HEK293 (cell line): Measurements from ENCODE around the gene MRPS18B.

ENCODE experiments used
- GFI1B ChIP-seq: fragments of 450-650 bp; formaldehyde crosslinking; IDR thresholded peaks from 2 replicates; pipeline ENCODE4 v1.5.1; 2016; ENCODE audit warnings: missing biosample characterization, missing genetic modification characterization
- OVOL3 ChIP-seq: fragments of 450-650 bp; formaldehyde crosslinking; IDR thresholded peaks from 2 replicates; pipeline ENCODE4 v1.5.1; 2016; ENCODE audit warnings: missing biosample characterization, missing genetic modification characterization
- ZEB2 ChIP-seq: fragments of 450-650 bp; formaldehyde crosslinking; IDR thresholded peaks from 2 replicates; pipeline ENCODE4 v1.5.1; 2016; ENCODE audit warnings: missing biosample characterization, missing genetic modification characterization
- ZFHX2 ChIP-seq: fragments of 450-650 bp; formaldehyde crosslinking; conservative IDR thresholded peaks from 2 replicates; pipeline ENCODE4 v1.5.1; 2016; ENCODE audit warnings: missing biosample characterization, missing genetic modification characterization
- ZFP41 ChIP-seq: fragments of 450-650 bp; formaldehyde crosslinking; IDR thresholded peaks from 2 replicates; pipeline ENCODE4 v1.5.1; 2016; ENCODE audit warnings: missing biosample characterization, missing genetic modification characterization, borderline replicate concordance
- ZNF174 ChIP-seq: fragments of 450-650 bp; formaldehyde crosslinking; IDR thresholded peaks from 2 replicates; pipeline ENCODE4 v1.5.0; 2017; ENCODE audit warnings: missing biosample characterization, mild to moderate bottlenecking, missing genetic modification characterization
- ZNF175 ChIP-seq: fragments of 450-650 bp; formaldehyde crosslinking; IDR thresholded peaks from 2 replicates; pipeline ENCODE4 v1.5.1; 2016; ENCODE audit warnings: missing biosample characterization, missing genetic modification characterization
- ZNF202 ChIP-seq: fragments of 450-650 bp; formaldehyde crosslinking; IDR thresholded peaks from 2 replicates; pipeline ENCODE4 v1.5.1; 2016; ENCODE audit warnings: missing biosample characterization, missing genetic modification characterization, borderline replicate concordance
- ZNF211 ChIP-seq: fragments of 450-650 bp; formaldehyde crosslinking; IDR thresholded peaks from 2 replicates; pipeline ENCODE4 v1.5.1; 2016; ENCODE audit warnings: low read depth, missing biosample characterization, missing genetic modification characterization
- ZNF223 ChIP-seq: fragments of 450-650 bp; formaldehyde crosslinking; IDR thresholded peaks from 2 replicates; pipeline ENCODE4 v1.5.1; 2016; ENCODE audit warnings: missing biosample characterization, missing genetic modification characterization
- ZNF324 ChIP-seq: fragments of 450-650 bp; formaldehyde crosslinking; IDR thresholded peaks from 2 replicates; pipeline ENCODE4 v1.5.1; 2016; ENCODE audit warnings: missing biosample characterization, missing genetic modification characterization
- ZNF354C ChIP-seq: fragments of 450-650 bp; formaldehyde crosslinking; IDR thresholded peaks from 2 replicates; pipeline ENCODE4 v1.5.1; 2016; ENCODE audit warnings: missing biosample characterization, missing genetic modification characterization, low read depth, borderline replicate concordance
- ZNF366 ChIP-seq: fragments of 450-650 bp; formaldehyde crosslinking; conservative IDR thresholded peaks from 2 replicates; pipeline ENCODE4 v1.5.1; 2016; ENCODE audit warnings: missing biosample characterization, missing genetic modification characterization
- ZNF391 ChIP-seq: fragments of 450-650 bp; formaldehyde crosslinking; IDR thresholded peaks from 2 replicates; pipeline ENCODE4 v1.5.1; 2016; ENCODE audit warnings: low read depth, missing biosample characterization, missing genetic modification characterization, borderline replicate concordance
- ZNF530 ChIP-seq: fragments of 450-650 bp; formaldehyde crosslinking; IDR thresholded peaks from 2 replicates; pipeline ENCODE4 v1.5.1; 2016; ENCODE audit warnings: low read depth, missing biosample characterization, missing genetic modification characterization
- ZNF544 ChIP-seq: fragments of 450-650 bp; formaldehyde crosslinking; IDR thresholded peaks from 2 replicates; pipeline ENCODE4 v1.5.0; 2017; ENCODE audit warnings: missing biosample characterization, missing genetic modification characterization
- ZNF548 ChIP-seq: fragments of 450-650 bp; formaldehyde crosslinking; IDR thresholded peaks from 2 replicates; pipeline ENCODE4 v1.5.1; 2016; ENCODE audit warnings: missing biosample characterization, missing genetic modification characterization
- ZNF658 ChIP-seq: fragments of 450-650 bp; formaldehyde crosslinking; IDR thresholded peaks from 2 replicates; pipeline ENCODE4; 2016; ENCODE audit warnings: missing biosample characterization, missing genetic modification characterization
- ZNF692 ChIP-seq: fragments of 450-650 bp; formaldehyde crosslinking; IDR thresholded peaks from 2 replicates; pipeline ENCODE4 v1.5.1; 2016; ENCODE audit warnings: missing biosample characterization, missing genetic modification characterization
- ZSCAN16 ChIP-seq: fragments of 450-650 bp; formaldehyde crosslinking; IDR thresholded peaks from 2 replicates; pipeline ENCODE4 v1.5.1; 2016; ENCODE audit warnings: missing biosample characterization, missing genetic modification characterization
- ZSCAN5A ChIP-seq: fragments of 450-650 bp; formaldehyde crosslinking; IDR thresholded peaks from 2 replicates; pipeline ENCODE4 v1.5.1; 2016; ENCODE audit warnings: missing biosample characterization, missing genetic modification characterization
- TF ChIP-seq, protein P1 (sequence below): fragments of 450-650 bp; formaldehyde crosslinking; IDR thresholded peaks from 2 replicates; pipeline ENCODE4 v1.5.1; 2016; ENCODE audit warnings: missing biosample characterization, missing genetic modification characterization
- TF ChIP-seq, protein P2 (sequence below): fragments of 450-650 bp; formaldehyde crosslinking; IDR thresholded peaks from 2 replicates; pipeline ENCODE4 v1.5.1; 2017; ENCODE audit warnings: missing biosample characterization, mild to moderate bottlenecking, missing genetic modification characterization, moderate library complexity
- TF ChIP-seq, protein P3 (sequence below): fragments of 450-650 bp; formaldehyde crosslinking; IDR thresholded peaks from 2 replicates; pipeline ENCODE4 v1.5.1; 2017; ENCODE audit warnings: missing biosample characterization, missing genetic modification characterization
- TF ChIP-seq, protein P4 (sequence below): fragments of 450-650 bp; formaldehyde crosslinking; IDR thresholded peaks from 2 replicates; pipeline ENCODE4 v1.5.1; 2017; ENCODE audit warnings: missing biosample characterization, missing genetic modification characterization

The MRPS18B gene

DNA sequence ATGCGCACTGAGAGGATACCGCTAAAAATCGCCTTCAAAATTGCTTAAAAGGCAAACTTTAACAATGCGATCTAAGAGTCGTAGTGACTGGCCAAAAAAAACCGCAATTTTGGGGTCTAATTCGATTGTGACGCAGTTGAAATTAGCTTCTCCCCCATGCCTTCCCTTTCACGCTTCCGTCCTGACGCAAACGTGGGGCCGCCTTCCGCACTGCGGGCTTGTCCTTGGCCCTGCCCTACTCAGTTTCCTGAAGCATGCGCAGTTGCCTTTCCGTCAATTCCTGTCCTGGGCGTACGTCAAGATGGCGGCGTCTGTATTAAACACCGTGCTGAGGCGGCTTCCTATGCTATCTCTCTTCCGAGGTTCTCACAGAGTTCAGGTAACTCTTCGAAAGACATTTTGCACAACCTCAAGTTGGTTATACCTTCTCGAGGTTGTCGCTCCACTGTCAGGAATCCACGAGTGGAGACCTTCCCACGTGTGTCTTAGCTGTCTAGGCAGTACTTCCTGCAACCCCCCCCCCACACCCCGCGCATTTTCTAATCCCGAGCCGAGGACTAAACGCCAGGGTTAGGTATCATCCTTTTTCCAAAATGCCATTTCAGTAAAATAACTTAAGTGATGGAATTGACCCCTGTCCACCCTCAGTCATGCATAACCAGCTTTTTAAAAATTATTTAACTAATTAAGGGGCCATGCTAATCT, at the start of gene MRPS18B (continued):
- TF ChIP-seq, protein P1, sequence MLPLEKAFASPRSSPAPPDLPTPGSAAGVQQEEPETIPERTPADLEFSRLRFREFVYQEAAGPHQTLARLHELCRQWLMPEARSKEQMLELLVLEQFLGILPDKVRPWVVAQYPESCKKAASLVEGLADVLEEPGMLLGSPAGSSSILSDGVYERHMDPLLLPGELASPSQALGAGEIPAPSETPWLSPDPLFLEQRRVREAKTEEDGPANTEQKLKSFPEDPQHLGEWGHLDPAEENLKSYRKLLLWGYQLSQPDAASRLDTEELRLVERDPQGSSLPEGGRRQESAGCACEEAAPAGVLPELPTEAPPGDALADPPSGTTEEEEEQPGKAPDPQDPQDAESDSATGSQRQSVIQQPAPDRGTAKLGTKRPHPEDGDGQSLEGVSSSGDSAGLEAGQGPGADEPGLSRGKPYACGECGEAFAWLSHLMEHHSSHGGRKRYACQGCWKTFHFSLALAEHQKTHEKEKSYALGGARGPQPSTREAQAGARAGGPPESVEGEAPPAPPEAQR (tag by site-specific recombination) = no peak
- TF ChIP-seq ZNF175 (tag by site-specific recombination) = no peak
- no peak for TF ChIP-seq ZNF174 (tag by site-specific recombination)
- no peak for TF ChIP-seq ZNF530
- no peak for TF ChIP-seq GFI1B (tag by site-specific recombination)
- TF ChIP-seq ZNF354C (tag by site-specific recombination) = no peak
- TF ChIP-seq ZNF366 = peak; percentile 63
- no peak; the same call in none of the 2 replicates for TF ChIP-seq ZNF324 (tag by site-specific recombination)
- 0 out of 2 replicates have a peak, but pooled peaks have one; percentile 8 for TF ChIP-seq ZFHX2 (tag by site-specific recombination)
- TF ChIP-seq ZNF658 (tag by site-specific recombination) = no peak
- TF ChIP-seq ZSCAN5A (tag by site-specific recombination) = no peak
- TF ChIP-seq ZNF202 (tag by site-specific recombination) = no peak
- TF ChIP-seq ZSCAN16 = no peak
- TF ChIP-seq, protein P2, sequence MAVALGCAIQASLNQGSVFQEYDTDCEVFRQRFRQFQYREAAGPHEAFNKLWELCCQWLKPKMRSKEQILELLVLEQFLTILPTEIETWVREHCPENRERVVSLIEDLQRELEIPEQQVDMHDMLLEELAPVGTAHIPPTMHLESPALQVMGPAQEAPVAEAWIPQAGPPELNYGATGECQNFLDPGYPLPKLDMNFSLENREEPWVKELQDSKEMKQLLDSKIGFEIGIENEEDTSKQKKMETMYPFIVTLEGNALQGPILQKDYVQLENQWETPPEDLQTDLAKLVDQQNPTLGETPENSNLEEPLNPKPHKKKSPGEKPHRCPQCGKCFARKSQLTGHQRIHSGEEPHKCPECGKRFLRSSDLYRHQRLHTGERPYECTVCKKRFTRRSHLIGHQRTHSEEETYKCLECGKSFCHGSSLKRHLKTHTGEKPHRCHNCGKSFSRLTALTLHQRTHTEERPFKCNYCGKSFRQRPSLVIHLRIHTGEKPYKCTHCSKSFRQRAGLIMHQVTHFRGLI (tag by site-specific recombination) = no peak
- no peak for TF ChIP-seq ZNF544 (tag by site-specific recombination)
- no peak for TF ChIP-seq ZNF223 (tag by site-specific recombination)
- TF ChIP-seq, protein P3, sequence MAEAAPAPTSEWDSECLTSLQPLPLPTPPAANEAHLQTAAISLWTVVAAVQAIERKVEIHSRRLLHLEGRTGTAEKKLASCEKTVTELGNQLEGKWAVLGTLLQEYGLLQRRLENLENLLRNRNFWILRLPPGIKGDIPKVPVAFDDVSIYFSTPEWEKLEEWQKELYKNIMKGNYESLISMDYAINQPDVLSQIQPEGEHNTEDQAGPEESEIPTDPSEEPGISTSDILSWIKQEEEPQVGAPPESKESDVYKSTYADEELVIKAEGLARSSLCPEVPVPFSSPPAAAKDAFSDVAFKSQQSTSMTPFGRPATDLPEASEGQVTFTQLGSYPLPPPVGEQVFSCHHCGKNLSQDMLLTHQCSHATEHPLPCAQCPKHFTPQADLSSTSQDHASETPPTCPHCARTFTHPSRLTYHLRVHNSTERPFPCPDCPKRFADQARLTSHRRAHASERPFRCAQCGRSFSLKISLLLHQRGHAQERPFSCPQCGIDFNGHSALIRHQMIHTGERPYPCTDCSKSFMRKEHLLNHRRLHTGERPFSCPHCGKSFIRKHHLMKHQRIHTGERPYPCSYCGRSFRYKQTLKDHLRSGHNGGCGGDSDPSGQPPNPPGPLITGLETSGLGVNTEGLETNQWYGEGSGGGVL (tag by site-specific recombination) = peak; percentile 0; the same call in 1 of the 2 replicates
- no peak for TF ChIP-seq OVOL3 (tag by site-specific recombination)
- TF ChIP-seq ZFP41 = no peak
- TF ChIP-seq ZNF211 (tag by site-specific recombination) = no peak
- TF ChIP-seq ZEB2 (tag by site-specific recombination) = peak; percentile 47
- no peak for TF ChIP-seq ZNF548 (tag by site-specific recombination)
- TF ChIP-seq, protein P4, sequence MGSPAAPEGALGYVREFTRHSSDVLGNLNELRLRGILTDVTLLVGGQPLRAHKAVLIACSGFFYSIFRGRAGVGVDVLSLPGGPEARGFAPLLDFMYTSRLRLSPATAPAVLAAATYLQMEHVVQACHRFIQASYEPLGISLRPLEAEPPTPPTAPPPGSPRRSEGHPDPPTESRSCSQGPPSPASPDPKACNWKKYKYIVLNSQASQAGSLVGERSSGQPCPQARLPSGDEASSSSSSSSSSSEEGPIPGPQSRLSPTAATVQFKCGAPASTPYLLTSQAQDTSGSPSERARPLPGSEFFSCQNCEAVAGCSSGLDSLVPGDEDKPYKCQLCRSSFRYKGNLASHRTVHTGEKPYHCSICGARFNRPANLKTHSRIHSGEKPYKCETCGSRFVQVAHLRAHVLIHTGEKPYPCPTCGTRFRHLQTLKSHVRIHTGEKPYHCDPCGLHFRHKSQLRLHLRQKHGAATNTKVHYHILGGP (tag by site-specific recombination) = no peak
- TF ChIP-seq ZNF692 = peak; percentile 69
- TF ChIP-seq ZNF391 (tag by site-specific recombination) = peak; percentile 27; the same call in 1 of the 2 replicates
- TF ChIP-seq, all 188 proteins: peak for 49
